AG10803 (cell line): ENCODE data around the gene COL4A1.

Experiments used
- DNase-seq: peaks from one replicate; pipeline ENCODE4 v3.0.0; 2010; ENCODE audit warnings: low read depth
- H3K4me3 ChIP-seq: 2 replicates; pipeline ENCODE4 v1.5.1; 2011; ENCODE audit warnings: mild to moderate bottlenecking, low read length, control low read depth
- CTCF ChIP-seq: conservative IDR thresholded peaks from 2 replicates; pipeline ENCODE4 v1.5.1; 2011; ENCODE audit warnings: mild to moderate bottlenecking, low read length, control low read depth, inconsistent platforms

The COL4A1 gene

GRCh38 chr13:110240943-110241342 is 66.0 kb downstream of the COL4A1 start:
- H3K4me3 ChIP-seq = no peak overlapping the region
- no peak for TF ChIP-seq CTCF
- DNase-seq = no peak

GRCh38 chr13:110240352-110240751 is 66.6 kb downstream of the COL4A1 start:
- no peak for TF ChIP-seq CTCF
- no peak for DNase-seq
- H3K4me3 ChIP-seq = no peak overlapping the region

- H3K4me3 ChIP-seq = no peak overlapping the region
- DNase-seq = no peak
- no peak; the same call in 1 of the 2 replicates for TF ChIP-seq CTCF
These were observed 67.5 kb downstream of the COL4A1 start for GRCh38 chr13:110239280-110240125.

- TF ChIP-seq CTCF = no peak
- DNase-seq = peak; percentile 75
- no peak overlapping the region for H3K4me3 ChIP-seq
These were observed 68.2 kb downstream of the COL4A1 start for GRCh38 chr13:110238818-110239195.

- TF ChIP-seq CTCF = no peak
- DNase-seq = no peak
- no peak overlapping the region for H3K4me3 ChIP-seq
These were observed 68.8 kb downstream of the COL4A1 start for GRCh38 chr13:110237875-110238817.

GRCh38 chr13:110236831-110237261 is 70.1 kb downstream of the COL4A1 start:
- no peak for DNase-seq
- H3K4me3 ChIP-seq = no peak overlapping the region
- TF ChIP-seq CTCF = no peak
